ENCODE data around the gene ZNF324.
"Not testable (repeated sequence)": the region's sequence is repeated elsewhere in the genome, so short reads cannot be mapped to it uniquely, and the experiment has no call there.

Gene ZNF324

GRCh38 chr19:58499021-58499927 lies 32.4 kb downstream of the ZNF324 start:
- peak; percentile 93 for DNase-seq (ENCODE audit: low spot score)
- FAIRE-seq: no peak

GRCh38 chr19:58500242-58500641 lies 33.4 kb downstream of the ZNF324 start:
- FAIRE-seq (no peak), DNase-seq (ENCODE audit: low spot score) (no peak)

GRCh38 chr19:58507602-58508223 lies 40.8 kb downstream of the ZNF324 start:
- not testable (repeated sequence) for DNase-seq (ENCODE audit: low spot score); FAIRE-seq

- FAIRE-seq: no peak
- DNase-seq (ENCODE audit: low spot score): no peak
Measured at GRCh38 chr19:58509731-58510083, 42.8 kb downstream of the ZNF324 start.

- DNase-seq (ENCODE audit: low spot score) (no peak), FAIRE-seq (no peak)
Measured at GRCh38 chr19:58510084-58510862, 43.4 kb downstream of the ZNF324 start.

- DNase-seq (ENCODE audit: low spot score) (no peak), FAIRE-seq (no peak)
Measured at GRCh38 chr19:58511353-58512208, 44.7 kb downstream of the ZNF324 start, which contains the start of gene SLC27A5. Gene SLC27A5 (minus strand): TSS chr19:58511992. CDS start chr19:58511955, 37 bp downstream.

GRCh38 chr19:58513213-58513693 lies 46.4 kb downstream of the ZNF324 start:
- DNase-seq (ENCODE audit: low spot score) (no peak), FAIRE-seq (no peak)

GRCh38 chr19:58513694-58514563 lies 47.0 kb downstream of the ZNF324 start:
- DNase-seq (ENCODE audit: low spot score): no peak
- FAIRE-seq: no peak

GRCh38 chr19:58514564-58515022 lies 47.7 kb downstream of the ZNF324 start:
- DNase-seq (ENCODE audit: low spot score) (no peak), FAIRE-seq (no peak)

- no peak for DNase-seq (ENCODE audit: low spot score)
- FAIRE-seq: no peak
Measured at GRCh38 chr19:58515259-58515658, 48.4 kb downstream of the ZNF324 start.

- no peak for FAIRE-seq
Measured at GRCh38 chr19:58516246-58516836, 49.5 kb downstream of the ZNF324 start.

GRCh38 chr19:58516964-58517833 lies 50.3 kb downstream of the ZNF324 start:
- FAIRE-seq (no peak), DNase-seq (ENCODE audit: low spot score) (no peak)

More at GRCh38 chr19:58516246-58516836, 49.5 kb downstream of the ZNF324 start:
- no peak for DNase-seq (ENCODE audit: low spot score)

GRCh38 chr19:58518256-58519086 lies 51.6 kb downstream of the ZNF324 start:
- no peak for DNase-seq (ENCODE audit: low spot score)
- no peak for FAIRE-seq

GRCh38 chr19:58519087-58519354 lies 52.1 kb downstream of the ZNF324 start:
- FAIRE-seq: no peak

GRCh38 chr19:58519355-58520256 lies 52.7 kb downstream of the ZNF324 start, which contains the start of gene ZBTB45:
Gene ZBTB45 (minus strand): TSS chr19:58519810. CDS start chr19:58517673, 2,137 bp downstream.
- DNase-seq (ENCODE audit: low spot score) (peak; percentile 77), FAIRE-seq (no peak)

More at GRCh38 chr19:58519087-58519354, 52.1 kb downstream of the ZNF324 start:
- DNase-seq (ENCODE audit: low spot score): peak; percentile 64

GRCh38 chr19:58520257-58520599 lies 53.3 kb downstream of the ZNF324 start:
- DNase-seq (ENCODE audit: low spot score): no peak
- FAIRE-seq: no peak
